SH-SY5Y (cell line): ENCODE results near the gene ACTL6B.

Experiments
- GATA2 ChIP-seq: IDR thresholded peaks from 2 replicates; pipeline ENCODE4 v1.6.1; 2011; ENCODE audit warnings: mild to moderate bottlenecking, low read depth, low read length
- GATA3 ChIP-seq: IDR thresholded peaks from 2 replicates; pipeline ENCODE4 v1.6.1; 2011; ENCODE audit warnings: low read depth, mild to moderate bottlenecking, low read length, moderate library complexity

DNA sequence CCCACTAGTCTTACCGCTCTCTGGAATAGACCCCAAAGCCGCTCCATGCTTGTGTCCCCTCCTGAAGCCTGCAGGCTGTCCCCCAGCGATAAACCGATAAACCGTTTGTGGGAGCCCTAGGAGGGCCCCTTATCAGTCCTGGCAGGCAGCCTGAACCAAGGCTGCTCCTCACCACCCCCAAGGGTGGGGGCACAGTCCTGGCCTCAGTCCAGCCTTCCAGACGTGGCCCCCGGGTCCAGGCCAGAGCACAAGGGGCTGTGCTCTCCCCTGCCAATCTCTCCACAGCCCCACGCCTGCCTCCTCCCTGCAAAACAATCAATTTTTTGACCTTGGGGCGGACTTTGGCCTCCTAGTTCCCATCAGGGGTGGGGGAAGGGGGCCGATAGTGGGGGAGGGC lies 14.8 kb downstream of the ACTL6B start, which contains the start of gene TFR2:
- peak; percentile 78 for TF ChIP-seq GATA2
- TF ChIP-seq GATA3, result no peak
